Sigmoid colon (tissue), 4 donors: Measurements from ENCODE around the gene PBX3.

ENCODE experiments used
- CTCF ChIP-seq, 4 experiments: fragments of 450-650 bp in 3 of 4; fragments of 200-600 bp in 1 of 4; IDR thresholded peaks; one replicate each; pipeline ENCODE4 v1.5.1; 2016 to 2019; ENCODE audit warnings: antibody characterized with exemption in 4 of 4, mild to moderate bottlenecking in 3 of 4, moderate library complexity in 2 of 4
- POLR2AphosphoS5 ChIP-seq, 4 donors: sonication (generic); formaldehyde crosslinking; IDR thresholded peaks; one replicate each; pipeline ENCODE4 v1.6.1; 2017; ENCODE audit warnings: antibody characterized with exemption in 4 of 4

GRCh38 chr9:125703662-125704061 is 43.5 kb upstream of the PBX3 start:
- no peak for TF ChIP-seq CTCF (IDR thresholded peaks at IDR 0.05)
- TF ChIP-seq POLR2AphosphoS5 (IDR thresholded peaks at IDR 0.05) = no peak
